22Rv1 (cell line): Measurements from ENCODE around the gene NMNAT2.

Experiments used
- H3K27ac ChIP-seq: fragments of 450-650 bp; 2 replicates; pipeline ENCODE4 v1.5.1; 2017
- ZFX ChIP-seq: fragments of 450-650 bp; IDR thresholded peaks from 2 replicates; pipeline ENCODE4 v1.6.1; 2017; ENCODE audit warnings: antibody characterized with exemption, borderline replicate concordance
- TF ChIP-seq, protein P1 (sequence below): fragments of 450-650 bp; IDR thresholded peaks from 2 replicates; pipeline ENCODE4 v1.5.1; 2017; ENCODE audit warnings: mild to moderate bottlenecking

NMNAT2 gene

DNA sequence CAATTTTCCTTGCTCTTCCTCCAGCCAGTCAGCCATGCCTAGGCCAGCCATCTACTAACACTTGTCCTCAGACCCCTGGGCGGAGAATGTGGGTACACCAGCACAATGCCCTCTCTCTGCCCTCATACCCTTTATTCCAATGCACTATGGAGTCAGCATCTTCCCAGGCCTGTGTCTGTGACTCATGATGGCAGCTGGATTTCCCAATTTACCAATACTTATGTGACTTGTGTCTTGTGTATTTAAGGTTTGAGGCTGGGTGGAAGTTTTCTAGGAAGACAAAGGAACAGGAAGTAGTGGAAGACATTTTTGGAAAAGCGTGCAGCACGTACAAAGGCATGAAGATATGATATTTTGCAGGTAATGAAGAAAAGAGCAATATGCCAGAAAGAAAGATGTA is 114.3 kb downstream of the NMNAT2 start:
- H3K27ac ChIP-seq: no peak overlapping the region
- TF ChIP-seq, protein P1, sequence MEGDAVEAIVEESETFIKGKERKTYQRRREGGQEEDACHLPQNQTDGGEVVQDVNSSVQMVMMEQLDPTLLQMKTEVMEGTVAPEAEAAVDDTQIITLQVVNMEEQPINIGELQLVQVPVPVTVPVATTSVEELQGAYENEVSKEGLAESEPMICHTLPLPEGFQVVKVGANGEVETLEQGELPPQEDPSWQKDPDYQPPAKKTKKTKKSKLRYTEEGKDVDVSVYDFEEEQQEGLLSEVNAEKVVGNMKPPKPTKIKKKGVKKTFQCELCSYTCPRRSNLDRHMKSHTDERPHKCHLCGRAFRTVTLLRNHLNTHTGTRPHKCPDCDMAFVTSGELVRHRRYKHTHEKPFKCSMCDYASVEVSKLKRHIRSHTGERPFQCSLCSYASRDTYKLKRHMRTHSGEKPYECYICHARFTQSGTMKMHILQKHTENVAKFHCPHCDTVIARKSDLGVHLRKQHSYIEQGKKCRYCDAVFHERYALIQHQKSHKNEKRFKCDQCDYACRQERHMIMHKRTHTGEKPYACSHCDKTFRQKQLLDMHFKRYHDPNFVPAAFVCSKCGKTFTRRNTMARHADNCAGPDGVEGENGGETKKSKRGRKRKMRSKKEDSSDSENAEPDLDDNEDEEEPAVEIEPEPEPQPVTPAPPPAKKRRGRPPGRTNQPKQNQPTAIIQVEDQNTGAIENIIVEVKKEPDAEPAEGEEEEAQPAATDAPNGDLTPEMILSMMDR: no peak
- no peak for TF ChIP-seq ZFX

DNA sequence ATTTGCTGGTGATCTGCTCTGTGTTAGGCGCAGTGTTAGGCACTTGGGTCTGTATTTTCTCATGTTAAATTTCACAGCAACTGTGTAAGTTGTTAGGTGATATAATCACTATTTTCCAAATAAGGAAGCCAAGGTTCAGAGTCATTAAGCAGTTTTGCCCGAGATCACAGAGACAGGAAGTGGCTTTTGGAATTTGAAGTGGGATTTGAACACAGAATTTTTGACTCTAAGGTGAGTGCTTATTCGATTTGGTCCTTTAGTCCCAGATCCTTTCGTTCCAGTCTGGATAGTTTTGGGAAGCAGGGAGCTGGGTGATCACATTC is 114.9 kb downstream of the NMNAT2 start:
- TF ChIP-seq ZFX: no peak
- TF ChIP-seq, protein P1: no peak
- H3K27ac ChIP-seq: no peak overlapping the region

DNA sequence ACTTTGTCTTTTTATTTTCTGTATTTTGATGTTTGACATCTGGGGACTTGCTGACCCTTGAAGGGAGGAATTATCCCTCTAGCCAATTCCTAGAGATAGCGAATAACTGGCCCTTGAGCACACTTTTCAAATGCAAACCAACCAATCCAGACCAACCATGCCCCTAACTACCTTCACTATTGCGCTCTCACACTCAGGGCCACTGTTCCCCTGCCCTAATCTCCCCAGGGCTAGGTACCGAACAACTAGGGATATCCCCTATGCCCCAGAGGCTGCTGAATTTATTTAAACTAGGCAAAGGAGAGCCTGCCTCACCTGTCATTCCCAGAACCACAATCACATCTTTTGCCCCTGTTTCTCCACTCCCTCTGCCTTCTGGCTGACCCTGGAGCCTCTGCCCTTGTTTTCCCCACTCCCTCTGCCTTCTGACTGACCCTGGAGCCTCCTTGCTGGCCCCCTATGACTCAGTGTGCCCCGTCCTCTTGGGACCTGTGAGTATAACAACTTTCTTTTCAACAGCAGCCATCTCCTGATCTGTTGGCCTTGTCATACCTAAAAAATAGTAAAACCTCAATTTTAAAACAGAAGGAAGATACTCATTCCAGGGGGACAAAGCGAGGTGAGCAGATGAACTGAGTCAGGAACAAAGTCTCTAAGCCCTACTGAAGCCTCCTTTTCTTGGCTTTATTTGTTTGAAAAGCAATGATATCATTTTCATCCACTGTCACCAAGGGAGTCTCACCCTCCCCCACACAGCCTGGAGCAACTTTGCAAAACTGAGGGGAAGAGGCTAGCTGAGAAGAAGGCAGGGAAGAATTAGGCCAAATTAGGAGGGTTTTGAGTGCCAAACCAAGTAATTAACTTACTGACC is 115.5 kb downstream of the NMNAT2 start:
- TF ChIP-seq, protein P1: no peak
- no peak for TF ChIP-seq ZFX
- H3K27ac ChIP-seq: no peak overlapping the region

DNA sequence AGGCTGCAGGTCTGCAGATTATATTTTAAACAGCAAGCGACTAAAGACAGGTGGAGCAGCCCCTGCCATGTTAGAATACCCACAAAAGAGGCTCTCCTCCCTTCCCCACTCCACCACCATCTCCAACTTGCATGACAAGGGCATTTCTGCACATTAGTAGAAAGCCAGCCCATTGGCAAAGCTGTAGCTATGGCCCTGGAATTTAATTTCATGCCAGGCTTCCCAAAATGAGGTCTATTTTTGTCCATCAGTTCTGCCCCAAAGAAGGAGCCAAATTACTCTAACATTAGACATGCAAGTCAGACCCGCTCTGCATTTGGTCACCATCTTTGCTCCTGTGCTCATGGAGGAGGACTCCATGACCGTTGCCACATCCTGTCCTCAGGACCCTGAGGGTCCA is 116.9 kb downstream of the NMNAT2 start:
- TF ChIP-seq, protein P1: no peak
- TF ChIP-seq ZFX: no peak
- H3K27ac ChIP-seq: no peak overlapping the region

DNA sequence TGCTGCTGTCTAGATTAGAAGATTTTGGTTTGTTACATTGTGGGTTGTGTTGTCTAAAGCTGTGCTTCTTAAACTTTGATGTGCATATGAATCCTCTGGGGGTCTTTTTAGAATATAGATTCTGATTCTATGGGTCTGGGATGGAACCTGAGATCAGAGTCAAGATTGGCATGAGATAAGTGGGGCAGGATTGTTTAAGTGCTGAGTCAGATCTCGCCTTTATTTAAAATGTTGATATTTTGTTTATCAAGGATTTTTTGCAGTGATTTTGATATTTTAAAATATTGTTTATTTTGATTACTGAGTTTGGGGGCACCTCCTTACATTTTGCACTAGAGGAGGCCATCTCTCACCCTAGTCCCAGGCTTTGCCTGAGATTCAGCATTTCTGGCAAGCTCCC is 117.4 kb downstream of the NMNAT2 start:
- TF ChIP-seq ZFX: no peak
- TF ChIP-seq, protein P1: no peak
- no peak overlapping the region for H3K27ac ChIP-seq

DNA sequence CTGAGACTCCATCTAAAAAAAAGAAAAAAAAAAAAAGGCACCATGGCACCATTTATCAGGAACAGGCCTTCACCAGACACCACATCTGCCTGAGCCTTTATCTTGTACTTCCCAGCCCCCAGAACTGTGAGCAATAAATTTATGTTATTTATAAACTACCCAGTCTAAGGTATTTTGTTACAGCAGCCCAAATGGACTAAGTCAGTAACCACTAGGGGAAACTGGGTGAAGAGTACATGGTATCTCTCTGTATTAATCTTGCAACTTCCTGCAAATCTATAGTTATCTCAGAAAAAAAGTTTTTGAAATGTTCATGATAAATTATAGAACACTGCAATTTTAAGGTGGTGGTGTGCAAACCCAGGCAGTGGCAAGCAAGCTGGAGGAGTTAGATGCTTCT is 117.8 kb downstream of the NMNAT2 start:
- H3K27ac ChIP-seq: no peak overlapping the region
- TF ChIP-seq ZFX: no peak
- TF ChIP-seq, protein P1: no peak

DNA sequence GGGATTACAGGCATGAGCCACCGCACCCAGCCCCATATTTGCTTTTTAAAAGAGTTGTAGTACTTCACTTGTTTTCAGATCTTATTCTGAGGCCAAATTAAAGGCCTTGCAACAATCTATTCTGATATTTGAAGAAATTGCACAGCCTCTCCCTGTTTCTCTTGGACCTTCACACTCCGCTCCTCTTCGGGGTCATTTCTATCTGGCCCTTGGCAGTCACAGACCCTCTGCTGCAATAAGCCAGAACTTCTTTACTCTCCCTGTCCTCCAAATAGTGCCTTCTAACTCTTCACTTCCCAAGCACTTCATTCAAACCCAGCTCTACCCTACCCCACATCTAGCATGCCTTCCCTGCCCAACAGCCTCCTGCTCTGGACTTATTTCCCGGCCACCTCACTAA is 121.4 kb downstream of the NMNAT2 start:
- no peak for TF ChIP-seq ZFX
- TF ChIP-seq, protein P1: no peak
- no peak overlapping the region for H3K27ac ChIP-seq
